ACC112 (cell line): ENCODE results near the gene STAG3.

Experiments
- H2AFZ ChIP-seq: fragments of 200-600 bp; sonication (generic); one replicate; pipeline ENCODE4 v1.6.0; 2017; ENCODE audit warnings: antibody characterized with exemption, low read length; ENCODE audit not compliant: unreplicated experiment
- H3K27ac ChIP-seq: fragments of 200-600 bp; sonication (generic); 2 replicates; pipeline ENCODE4 v1.5.1; 2014; ENCODE audit warnings: low read depth, mild to moderate bottlenecking, antibody characterized with exemption, low read length, moderate library complexity
- H3K27me3 ChIP-seq: fragments of 200-600 bp; sonication (generic); 2 replicates; pipeline ENCODE4 v1.6.1; 2014; ENCODE audit warnings: mild to moderate bottlenecking, antibody characterized with exemption, low read length, moderate library complexity, mixed read lengths; ENCODE audit not compliant: insufficient read depth
- H3K36me3 ChIP-seq: fragments of 200-600 bp; sonication (generic); 2 replicates; pipeline ENCODE4 v1.6.1; 2016; ENCODE audit warnings: mild to moderate bottlenecking, antibody characterized with exemption, low read length, moderate library complexity, mixed read lengths; ENCODE audit not compliant: insufficient read depth
- H3K4me1 ChIP-seq: fragments of 200-600 bp; sonication (generic); one replicate; pipeline ENCODE4 v1.6.1; 2016; ENCODE audit warnings: low read length, mixed read lengths; ENCODE audit not compliant: insufficient read depth, unreplicated experiment, control insufficient read depth
- H3K4me3 ChIP-seq: fragments of 200-600 bp; sonication (generic); 2 replicates; pipeline ENCODE4 v1.5.1; 2014; ENCODE audit warnings: mild to moderate bottlenecking, low read depth, low read length
- H3K79me2 ChIP-seq: fragments of 200-600 bp; sonication (generic); one replicate; pipeline ENCODE4 v1.6.0; 2016; ENCODE audit warnings: low read length; ENCODE audit not compliant: control insufficient read depth, unreplicated experiment, insufficient read depth

The STAG3 gene

GRCh38 chr7:100157069-100157333 lies 20.7 kb upstream of the STAG3 start:
- no peaks in the 10 kb centered on the region; the same call in none of the 2 replicates for H3K36me3 ChIP-seq
- H3K4me1 ChIP-seq: peaks cover 22% of the 10 kb centered on the region
- H3K79me2 ChIP-seq: peaks cover 14% of the 10 kb centered on the region
- no peaks in the 10 kb centered on the region for H3K27me3 ChIP-seq
- peak overlapping the region; percentile 96; the same call in 1 of the 2 replicates for H3K4me3 ChIP-seq
- H3K27ac ChIP-seq: no peak overlapping the region
- no peak overlapping the region for H2AFZ ChIP-seq

- H3K36me3 ChIP-seq: no peaks in the 10 kb centered on the region; the same call in none of the 2 replicates
- peaks cover 14% of the 10 kb centered on the region for H3K79me2 ChIP-seq
- H3K27me3 ChIP-seq: no peaks in the 10 kb centered on the region
- H3K4me3 ChIP-seq: peak overlapping the region; percentile 96
- peaks cover 22% of the 10 kb centered on the region for H3K4me1 ChIP-seq
- no peak overlapping the region for H2AFZ ChIP-seq
- no peak overlapping the region for H3K27ac ChIP-seq
Measured at GRCh38 chr7:100157334-100158228, 20.1 kb upstream of the STAG3 start.

GRCh38 chr7:100158229-100159098 lies 19.3 kb upstream of the STAG3 start, which contains the start of gene TRAPPC14:
Gene TRAPPC14 (minus strand): TSS chr7:100158723. CDS start chr7:100158499, 224 bp downstream.
- Histone ChIP-seq H3K27ac (peak within 1 kb of the TSS; percentile 41; the same call in 1 of the 2 replicates), H3K27me3 (no peaks in the 10 kb centered on the region), H3K4me1 (peaks cover 22% of the 10 kb centered on the region), H2AFZ (peak within 1 kb of the TSS; percentile 86), H3K4me3 (peak within 1 kb of the TSS; percentile 96), H3K36me3 (no peaks in the 10 kb centered on the region; the same call in 1 of the 2 replicates), H3K79me2 (peaks cover 12% of the 10 kb centered on the region)

- Histone ChIP-seq H3K4me3 (peak overlapping the region; percentile 96), H3K79me2 (peaks cover 12% of the 10 kb centered on the region), H3K4me1 (peaks cover 19% of the 10 kb centered on the region), H3K27me3 (no peaks in the 10 kb centered on the region), H3K36me3 (no peaks in the 10 kb centered on the region; the same call in 1 of the 2 replicates), H3K27ac (no peak overlapping the region), H2AFZ (peak overlapping the region; percentile 86)
Measured at GRCh38 chr7:100159099-100159623, 18.6 kb upstream of the STAG3 start.

- no peak overlapping the region for H2AFZ ChIP-seq
- H3K36me3 ChIP-seq: no peaks in the 10 kb centered on the region; the same call in 1 of the 2 replicates
- no peak overlapping the region for H3K4me3 ChIP-seq
- peaks cover 12% of the 10 kb centered on the region for H3K79me2 ChIP-seq
- no peaks in the 10 kb centered on the region for H3K27me3 ChIP-seq
- H3K4me1 ChIP-seq: peaks cover 19% of the 10 kb centered on the region
- no peak overlapping the region for H3K27ac ChIP-seq
Measured at GRCh38 chr7:100160067-100160466, 17.7 kb upstream of the STAG3 start.

- Histone ChIP-seq H2AFZ (no peak overlapping the region), H3K27ac (no peak overlapping the region), H3K36me3 (no peaks in the 10 kb centered on the region), H3K4me1 (peaks cover 4% of the 10 kb centered on the region), H3K4me3 (no peak overlapping the region), H3K27me3 (no peaks in the 10 kb centered on the region), H3K79me2 (peaks cover 3% of the 10 kb centered on the region)
Measured at GRCh38 chr7:100163006-100163531, 14.6 kb upstream of the STAG3 start.

GRCh38 chr7:100163871-100164270 lies 13.8 kb upstream of the STAG3 start:
- H3K4me1 ChIP-seq: peaks cover 7% of the 10 kb centered on the region
- no peaks in the 10 kb centered on the region for H3K27me3 ChIP-seq
- no peak overlapping the region for H3K27ac ChIP-seq
- no peaks in the 10 kb centered on the region for H3K79me2 ChIP-seq
- H2AFZ ChIP-seq: no peak overlapping the region
- H3K4me3 ChIP-seq: no peak overlapping the region
- H3K36me3 ChIP-seq: no peaks in the 10 kb centered on the region

GRCh38 chr7:100166317-100166940 lies 11.3 kb upstream of the STAG3 start:
- H2AFZ ChIP-seq: no peak overlapping the region
- H3K27ac ChIP-seq: no peak overlapping the region
- no peak overlapping the region for H3K4me3 ChIP-seq
- no peaks in the 10 kb centered on the region for H3K36me3 ChIP-seq
- H3K27me3 ChIP-seq: peaks cover 3% of the 10 kb centered on the region; the same call in 1 of the 2 replicates
- H3K79me2 ChIP-seq: no peaks in the 10 kb centered on the region
- peaks cover 3% of the 10 kb centered on the region for H3K4me1 ChIP-seq

- Histone ChIP-seq H3K36me3 (no peaks in the 10 kb centered on the region), H3K79me2 (no peaks in the 10 kb centered on the region), H3K4me3 (peak overlapping the region; percentile 80), H3K27me3 (peaks cover 3% of the 10 kb centered on the region; the same call in 1 of the 2 replicates), H3K4me1 (peaks cover 3% of the 10 kb centered on the region), H3K27ac (no peak overlapping the region), H2AFZ (no peak overlapping the region)
Measured at GRCh38 chr7:100166970-100167911, 10.5 kb upstream of the STAG3 start.
